NCI-H510A (cell line): ENCODE data around the gene PDE8B.
"Not testable (repeated sequence)": the region's sequence is repeated elsewhere in the genome, so short reads cannot be mapped to it uniquely, and the experiment has no call there.

ENCODE experiments used
- DNase-seq: peaks from one replicate; lab custom pipeline; 2025; lab: John Stamatoyannopoulos, UW

The PDE8B gene

GRCh38 chr5:77437194-77437593 is 226.7 kb downstream of the PDE8B start:
- DNase-seq, result no peak

GRCh38 chr5:77438071-77438470 is 227.6 kb downstream of the PDE8B start:
- no peak for DNase-seq

- no peak for DNase-seq
Observed at GRCh38 chr5:77443670-77444069, 233.2 kb downstream of the PDE8B start.

GRCh38 chr5:77444356-77444755 is 233.9 kb downstream of the PDE8B start:
- DNase-seq, result no peak

- DNase-seq, result no peak
Observed at GRCh38 chr5:77448831-77449230, 238.4 kb downstream of the PDE8B start.

GRCh38 chr5:77449277-77449676 is 238.8 kb downstream of the PDE8B start:
- no peak for DNase-seq

GRCh38 chr5:77449981-77450380 is 239.5 kb downstream of the PDE8B start:
- DNase-seq, result no peak

- no peak for DNase-seq
Observed at GRCh38 chr5:77452351-77452750, 241.9 kb downstream of the PDE8B start.

GRCh38 chr5:77454123-77454522 is 243.6 kb downstream of the PDE8B start:
- no peak for DNase-seq

GRCh38 chr5:77461287-77461686 is 250.8 kb downstream of the PDE8B start:
- no peak for DNase-seq

GRCh38 chr5:77463905-77464304 is 253.4 kb downstream of the PDE8B start:
- DNase-seq, result no peak

GRCh38 chr5:77468875-77469274 is 258.4 kb downstream of the PDE8B start:
- not testable (repeated sequence) for DNase-seq

- DNase-seq, result not testable (repeated sequence)
Observed at GRCh38 chr5:77475041-77475440, 264.6 kb downstream of the PDE8B start.
